ENCODE data around the gene LAD1. TPM values are rescaled to one million over a fixed set of nuclear protein-coding genes. Genes with fewer than 3 reads are reported as not detected.

The LAD1 gene
- total RNA-seq, 1 experiment from 2014 or later: not detected

DNA sequence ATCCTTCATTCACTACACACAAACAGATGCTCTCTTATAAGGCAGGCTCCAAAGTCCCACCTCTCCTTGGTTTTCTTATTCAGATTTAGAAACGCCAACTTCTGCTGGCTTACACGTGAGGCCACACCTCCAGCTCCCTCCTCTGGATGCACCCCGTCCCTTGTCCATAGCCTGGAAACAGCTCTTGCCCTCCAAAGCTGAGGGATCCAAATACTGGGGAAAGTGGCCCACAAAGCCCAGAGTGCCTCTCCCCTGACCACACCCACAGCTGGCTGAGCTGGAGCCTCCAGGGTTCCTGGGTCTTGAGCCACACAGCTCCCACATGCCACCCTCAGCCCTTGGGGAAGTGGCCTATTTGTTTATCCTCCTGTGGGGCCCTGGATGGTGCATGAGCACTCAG lies 4.5 kb downstream of the LAD1 start:
- DNase-seq (ENCODE audit: low read depth): no peak

DNA sequence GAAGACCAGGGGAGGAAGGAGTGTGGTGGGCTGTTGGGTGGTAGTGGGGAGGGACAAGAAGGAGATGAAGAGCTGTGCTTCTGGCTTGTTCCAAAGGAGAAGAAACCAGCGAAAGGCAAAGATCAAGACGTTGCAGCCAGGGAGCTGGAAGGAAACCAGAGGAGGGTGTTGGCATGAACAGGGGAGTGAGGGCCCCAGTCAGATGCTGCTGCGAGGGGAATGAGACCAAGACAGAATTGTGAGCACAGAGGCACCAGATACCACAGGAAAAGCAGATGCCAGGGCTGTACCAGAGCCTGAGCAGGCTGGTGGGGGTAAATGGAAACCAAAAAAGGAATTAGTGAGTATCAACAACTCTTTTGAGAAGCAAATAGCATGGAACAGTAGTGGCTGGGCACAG lies 6.0 kb downstream of the LAD1 start:
- no peak for DNase-seq (ENCODE audit: low read depth)

DNA sequence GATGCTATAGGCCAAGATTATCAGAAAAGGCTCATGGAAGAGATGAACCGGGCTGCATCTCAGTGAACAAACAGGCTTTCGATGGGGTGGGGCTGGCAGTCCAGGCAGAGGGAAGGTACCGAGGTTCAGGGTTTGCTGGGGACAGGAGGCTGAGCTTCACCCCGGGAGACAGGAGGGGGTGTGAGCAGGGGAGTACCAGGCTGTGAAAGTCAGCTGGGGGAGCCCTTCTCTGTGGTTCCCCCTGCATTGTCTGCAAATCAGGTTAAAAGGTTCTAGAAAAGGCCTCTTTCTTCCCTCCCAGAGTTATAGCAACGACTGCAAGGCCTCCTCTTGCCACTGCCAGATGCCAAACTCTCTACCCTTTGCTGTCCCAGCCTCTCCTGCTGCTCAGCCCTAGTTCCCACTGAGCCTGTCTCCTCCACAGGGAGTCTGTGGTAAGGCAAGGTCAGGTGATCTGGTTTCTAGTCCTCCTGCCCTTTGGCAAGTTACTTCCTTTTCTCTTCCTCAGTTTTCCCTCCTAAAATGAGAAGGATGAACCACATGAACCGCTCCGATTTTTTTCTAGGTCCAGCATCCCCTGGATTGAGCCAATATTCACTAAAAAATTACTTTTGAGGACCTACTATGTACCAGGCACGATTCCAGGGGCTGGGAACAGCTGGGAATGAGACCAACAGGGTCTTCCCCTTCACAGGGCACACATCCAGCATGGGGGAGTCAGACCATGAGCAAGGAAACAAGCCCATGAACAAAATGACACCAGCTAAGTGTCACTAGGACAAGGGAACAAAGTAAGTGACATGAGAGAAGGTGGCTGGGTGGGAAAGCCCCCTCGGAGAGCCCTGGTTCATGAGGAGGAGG lies 7.2 kb downstream of the LAD1 start:
- peak; percentile 40 for DNase-seq (ENCODE audit: low read depth)

DNA sequence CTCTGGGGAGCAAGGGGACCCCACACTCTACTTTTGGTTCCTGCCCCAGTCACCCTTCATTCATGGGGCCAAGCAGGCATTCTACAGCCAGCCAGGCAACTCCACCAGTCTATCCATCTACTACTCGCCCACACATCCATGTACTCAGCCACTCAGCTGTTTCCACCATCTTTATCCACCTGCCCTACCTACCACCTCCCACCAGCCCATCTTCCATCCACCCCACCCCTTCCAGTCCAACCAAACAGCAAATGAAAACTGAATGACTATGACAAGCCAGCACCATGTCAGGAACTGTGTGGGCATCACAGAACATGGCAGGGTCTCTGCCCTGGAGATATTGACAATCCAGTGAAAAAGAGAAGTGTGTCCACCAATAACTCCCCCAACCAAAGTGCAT lies 7.9 kb downstream of the LAD1 start:
- no peak for DNase-seq (ENCODE audit: low read depth)

DNA sequence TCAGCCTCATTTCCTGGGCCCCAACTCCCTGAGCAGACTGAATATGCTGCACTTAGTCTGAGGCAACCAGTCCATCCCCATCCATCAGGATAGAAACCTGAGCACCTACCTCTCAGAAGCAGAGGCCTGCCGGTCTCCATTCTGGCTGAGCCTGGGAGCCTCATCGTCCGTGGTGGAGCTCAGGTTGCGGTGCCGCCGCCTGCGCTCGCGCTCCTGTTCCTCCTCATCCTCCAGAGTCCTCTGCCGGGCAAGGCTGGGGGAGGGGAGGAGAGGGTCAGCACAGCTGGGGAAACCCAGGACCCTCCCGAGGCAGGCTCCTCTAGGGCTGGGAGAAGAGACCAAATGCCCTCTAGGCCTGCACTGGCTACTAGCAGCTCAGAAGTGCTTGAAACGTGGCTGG lies 10.1 kb downstream of the LAD1 start:
- no peak for DNase-seq (ENCODE audit: low read depth)

DNA sequence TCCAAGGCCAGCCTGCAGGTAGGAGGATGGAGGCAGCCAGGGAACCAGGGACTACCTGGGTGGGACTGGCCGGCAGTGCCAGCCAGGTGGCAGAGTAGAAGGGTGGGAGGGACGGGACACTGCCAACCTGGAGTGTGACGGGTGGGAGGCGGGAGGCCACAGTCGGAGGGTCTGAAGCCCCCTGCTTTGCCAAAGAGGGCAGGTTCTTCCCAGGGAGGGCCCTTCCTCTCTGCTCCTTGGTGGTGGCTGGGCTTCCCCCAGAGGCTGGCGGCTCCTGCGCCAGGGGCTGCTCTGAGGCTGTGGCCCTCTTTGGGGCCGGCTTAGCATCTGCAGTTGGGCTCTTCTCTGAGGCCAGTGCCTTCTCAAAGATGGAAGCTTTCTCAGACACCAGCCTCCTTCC lies 12.9 kb downstream of the LAD1 start:
- no peak for DNase-seq (ENCODE audit: low read depth)

DNA sequence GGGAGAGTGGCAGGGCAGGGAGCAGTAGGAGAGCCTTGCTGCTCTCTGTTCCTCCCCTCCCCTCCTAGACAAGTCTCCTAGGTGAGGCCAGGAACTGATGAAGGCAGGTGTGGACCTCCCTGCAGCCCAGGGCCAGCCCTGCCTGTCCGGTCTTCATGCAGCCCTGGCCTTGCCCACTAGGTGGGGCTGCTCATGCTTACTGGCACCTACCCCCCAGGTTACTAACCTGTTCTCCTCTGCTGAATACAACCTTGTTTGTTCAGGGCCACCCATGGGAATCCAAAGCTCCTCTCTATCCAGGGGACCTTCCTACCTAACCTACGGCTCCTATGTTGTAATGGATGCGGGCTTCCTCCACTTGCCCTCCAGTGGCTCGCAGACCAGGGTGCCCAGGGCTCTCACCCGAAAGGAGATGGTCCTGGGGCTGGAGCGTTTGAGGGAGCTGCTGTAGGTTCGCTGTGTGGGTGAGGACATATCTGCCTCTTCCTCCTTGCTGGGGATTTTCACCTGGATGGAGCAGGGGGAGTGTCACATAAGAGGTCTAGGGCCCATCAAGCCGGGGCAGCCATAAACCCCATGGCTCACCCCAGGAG lies 13.7 kb downstream of the LAD1 start:
- DNase-seq (ENCODE audit: low read depth): peak; percentile 38

DNA sequence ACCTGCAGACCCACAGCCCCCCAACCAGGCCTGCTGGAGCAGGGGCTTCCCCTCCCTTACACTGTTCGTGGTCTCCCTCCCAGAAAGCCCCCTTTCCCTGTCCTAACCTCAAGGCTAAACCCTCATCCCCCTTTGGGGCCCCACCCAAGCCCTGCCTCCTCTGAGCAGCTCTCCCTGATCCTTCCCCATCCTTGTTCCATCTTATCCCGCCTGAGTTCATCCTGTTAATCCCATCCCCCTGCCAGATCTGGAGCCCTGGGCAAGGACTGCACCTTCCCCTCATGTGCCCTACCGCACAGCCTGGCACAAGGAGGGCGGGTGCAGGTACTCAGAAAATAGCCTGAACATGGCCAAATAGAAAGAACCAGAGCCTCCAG lies 14.7 kb downstream of the LAD1 start:
- DNase-seq (ENCODE audit: low read depth): no peak

DNA sequence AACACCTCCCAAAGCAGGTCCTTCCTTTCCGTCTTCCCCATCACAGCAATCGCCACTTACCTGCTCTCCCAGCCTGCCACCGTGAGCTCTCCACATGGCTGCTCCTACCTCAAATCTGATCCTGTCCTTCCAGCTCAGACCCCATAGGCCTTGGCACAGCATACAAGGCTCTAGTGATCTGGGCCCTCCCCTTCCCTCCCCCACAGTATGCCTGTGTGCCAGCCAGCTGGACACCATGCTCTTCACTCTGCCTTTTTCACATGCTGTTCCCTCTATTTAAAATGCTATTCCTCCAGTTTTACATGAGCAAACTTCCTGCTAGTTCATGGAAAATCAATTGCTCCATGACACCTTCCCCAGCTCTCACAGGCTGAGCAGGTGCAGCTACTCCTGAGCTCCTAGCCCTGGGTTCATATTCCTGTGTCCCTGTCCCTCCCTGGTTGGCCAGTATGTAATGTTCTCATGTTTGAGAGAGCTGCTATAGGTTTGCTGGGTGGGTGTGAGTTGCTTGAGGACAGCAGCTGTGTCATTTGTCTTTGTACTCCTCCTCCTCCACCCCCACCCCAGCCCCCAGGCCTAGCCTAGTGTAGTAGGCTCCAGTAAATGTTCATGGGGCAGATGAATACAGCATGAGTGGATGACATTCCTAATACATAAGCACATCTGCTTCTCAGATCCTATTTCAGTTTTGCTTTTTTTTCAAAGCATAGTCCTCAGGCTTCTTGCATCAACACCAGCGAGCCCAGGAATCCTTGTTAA lies 15.3 kb downstream of the LAD1 start:
- DNase-seq (ENCODE audit: low read depth): peak; percentile 94

DNA sequence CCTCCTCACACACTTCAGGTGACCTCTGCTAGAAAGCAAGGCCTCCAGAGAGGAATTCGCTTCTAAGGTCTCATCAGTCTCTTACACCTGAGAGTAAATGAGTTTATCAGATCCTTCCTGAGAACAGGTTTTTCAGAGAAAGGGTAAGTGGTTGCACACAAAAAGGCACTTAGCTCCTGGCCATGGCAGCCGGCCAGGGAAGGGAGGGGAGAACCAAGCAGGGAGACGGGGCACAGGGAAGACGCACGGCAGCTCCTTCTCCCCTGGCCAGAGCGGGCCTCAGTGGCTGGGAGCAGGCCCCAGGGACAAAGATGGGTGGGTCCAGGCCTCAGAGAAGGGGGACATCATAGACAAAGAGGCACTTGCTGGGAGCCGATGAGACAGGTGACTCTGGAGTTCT lies 18.0 kb downstream of the LAD1 start:
- DNase-seq (ENCODE audit: low read depth): no peak

DNA sequence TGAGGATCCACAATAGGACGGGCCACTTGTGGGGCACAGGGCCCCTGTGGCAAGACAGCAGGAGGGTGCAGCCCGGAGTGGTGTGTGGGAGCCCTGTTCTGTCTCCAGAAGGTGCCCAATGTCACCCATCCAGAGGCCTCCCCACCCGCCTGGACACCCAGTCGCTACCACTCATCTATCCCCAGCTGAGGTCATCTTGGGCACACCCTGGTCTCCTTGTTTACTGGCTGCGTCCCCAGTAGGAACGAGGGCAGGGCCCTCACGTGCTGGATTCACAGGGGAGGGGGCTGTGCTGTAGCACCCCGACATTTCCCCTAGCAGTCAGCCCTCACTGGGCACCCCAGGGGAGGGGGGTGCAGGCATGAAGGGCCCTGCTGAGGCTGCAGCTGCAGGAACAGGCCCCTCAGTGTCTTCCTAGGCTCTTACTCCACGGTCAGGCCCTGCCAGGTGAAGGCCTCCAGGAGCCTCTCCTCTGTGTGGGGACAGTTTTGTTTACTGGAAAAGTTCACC lies 19.3 kb downstream of the LAD1 start:
- no peak for DNase-seq (ENCODE audit: low read depth)

DNA sequence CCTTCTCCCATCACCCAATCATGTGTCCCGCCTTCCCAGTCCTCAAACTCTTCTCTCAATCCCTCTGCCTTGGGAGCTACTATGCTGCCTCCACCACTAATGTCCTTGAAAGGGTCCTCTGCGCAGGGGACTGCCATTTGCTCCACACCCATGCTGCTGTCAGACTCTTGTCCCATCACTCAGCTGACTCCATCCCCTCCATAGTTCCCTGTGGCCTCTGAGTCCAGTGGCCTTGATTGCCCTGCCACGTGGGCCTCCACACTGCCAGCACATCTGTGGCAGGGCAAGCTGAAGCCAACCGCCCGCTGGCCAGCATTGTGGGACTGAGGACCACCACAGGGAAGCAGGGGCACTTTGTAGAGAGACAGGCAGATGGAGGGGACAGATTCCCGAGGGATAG lies 20.3 kb downstream of the LAD1 start:
- no peak for DNase-seq (ENCODE audit: low read depth)

DNA sequence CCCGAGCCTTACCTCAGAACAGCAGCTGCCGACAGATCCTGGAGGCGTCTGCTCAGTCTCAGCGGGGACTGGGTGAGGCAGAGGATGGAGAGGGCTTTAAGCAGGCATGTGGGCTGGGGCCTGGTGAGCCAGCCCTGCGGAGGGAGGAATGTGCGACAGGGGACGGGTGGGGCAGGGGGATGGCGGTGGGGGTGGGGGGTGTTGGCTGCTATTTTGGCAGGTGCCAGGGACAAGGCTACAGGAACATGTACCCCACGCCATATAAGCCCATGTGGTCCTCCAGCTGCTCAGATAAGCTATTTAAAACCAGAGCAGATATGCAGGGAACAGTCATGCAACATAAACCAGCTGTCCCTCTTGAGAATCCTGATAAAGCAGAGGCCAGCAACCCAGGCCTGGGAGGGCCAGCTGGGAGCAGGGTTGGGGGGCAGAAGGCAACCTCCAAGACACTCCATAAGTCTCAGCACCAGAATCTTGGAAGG lies 21.5 kb downstream of the LAD1 start, which contains the start of gene TNNT2:
TNNT2 (minus strand) TSS at position 70 of the 482 bp plus-strand sequence. CDS start 4,426 bp downstream, outside the sequence.
- no peak for DNase-seq (ENCODE audit: low read depth)

DNA sequence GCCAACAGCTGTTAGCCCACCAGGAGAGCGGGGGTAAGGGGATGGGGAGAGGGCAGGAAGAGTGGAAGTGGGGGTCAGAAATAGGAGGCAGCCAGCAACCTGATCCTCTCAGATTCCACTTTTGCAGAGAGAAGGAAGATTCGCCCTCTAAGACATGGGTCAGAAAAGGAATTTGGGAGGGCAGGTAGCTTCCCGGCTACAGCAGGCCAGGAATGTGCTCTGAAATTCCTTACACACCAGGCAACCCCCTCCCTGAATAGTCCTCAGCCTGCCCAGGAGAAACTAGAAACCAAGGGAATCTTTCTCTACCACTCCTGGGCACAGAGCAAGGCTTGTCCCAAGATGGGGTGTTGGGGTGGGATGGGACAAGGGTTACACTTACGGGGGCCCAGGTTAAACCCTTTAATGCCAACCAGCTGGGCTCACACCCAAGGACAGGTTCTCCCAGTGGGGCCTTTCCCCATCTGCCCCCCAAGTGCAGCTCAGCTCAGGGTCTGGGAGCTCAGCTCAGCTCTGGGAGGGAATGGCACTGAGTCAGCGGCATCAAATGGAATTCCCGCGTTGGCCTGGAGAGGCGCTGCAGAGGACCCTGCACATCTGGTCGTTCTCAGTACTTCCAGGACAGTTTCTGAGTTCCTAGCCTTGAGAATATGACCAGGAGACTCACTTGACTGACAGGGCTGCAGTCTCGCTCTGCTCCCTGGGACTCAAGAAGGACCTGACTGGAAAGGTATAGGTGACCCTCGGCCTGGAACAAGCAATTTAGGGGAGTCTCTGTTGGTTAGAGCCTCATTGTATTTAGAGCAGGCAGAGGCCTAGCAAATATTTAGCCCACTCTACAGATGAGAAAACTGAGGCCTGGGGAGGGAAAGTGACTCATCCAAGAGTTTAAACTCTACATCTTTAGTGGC lies 22.4 kb downstream of the LAD1 start:
- DNase-seq (ENCODE audit: low read depth): peak; percentile 67

DNA sequence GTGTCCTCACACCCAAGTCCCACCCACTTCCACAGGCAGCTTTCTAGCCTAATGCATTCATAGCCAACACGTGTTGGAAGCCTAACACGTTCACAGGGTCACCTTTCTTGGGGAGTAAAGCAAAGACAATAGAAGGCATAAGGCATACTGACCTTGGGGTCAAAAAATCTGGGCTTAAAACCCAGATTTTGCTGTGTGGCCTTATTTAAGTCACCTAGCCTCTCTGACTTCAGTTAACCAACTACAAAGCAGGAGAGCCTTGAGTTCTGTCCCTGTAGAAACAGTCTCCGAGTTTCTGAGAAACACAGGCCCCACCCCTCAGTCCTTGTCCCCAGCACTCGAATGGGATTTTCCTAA lies 23.0 kb downstream of the LAD1 start:
- DNase-seq (ENCODE audit: low read depth): no peak

DNA sequence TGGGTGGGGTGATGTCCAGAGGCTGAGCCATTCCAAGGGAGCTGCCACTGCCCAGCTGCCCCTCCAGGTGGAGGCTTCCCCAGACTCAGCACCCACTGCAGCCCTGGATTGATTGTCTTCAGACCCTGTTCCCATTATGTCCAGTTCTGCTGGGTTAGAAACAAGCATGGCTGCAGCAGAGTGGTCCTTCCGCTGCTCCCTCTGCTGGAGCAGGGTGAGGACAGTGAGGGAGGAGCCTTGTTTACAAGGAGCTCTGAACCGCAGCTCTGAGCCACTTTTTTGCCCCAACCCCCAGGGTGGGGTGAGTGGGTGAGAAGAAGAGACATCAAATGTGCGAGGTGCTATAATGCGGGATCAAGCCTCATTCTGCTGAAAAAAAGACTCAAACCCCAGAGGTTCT lies 24.0 kb downstream of the LAD1 start:
- no peak for DNase-seq (ENCODE audit: low read depth)

DNA sequence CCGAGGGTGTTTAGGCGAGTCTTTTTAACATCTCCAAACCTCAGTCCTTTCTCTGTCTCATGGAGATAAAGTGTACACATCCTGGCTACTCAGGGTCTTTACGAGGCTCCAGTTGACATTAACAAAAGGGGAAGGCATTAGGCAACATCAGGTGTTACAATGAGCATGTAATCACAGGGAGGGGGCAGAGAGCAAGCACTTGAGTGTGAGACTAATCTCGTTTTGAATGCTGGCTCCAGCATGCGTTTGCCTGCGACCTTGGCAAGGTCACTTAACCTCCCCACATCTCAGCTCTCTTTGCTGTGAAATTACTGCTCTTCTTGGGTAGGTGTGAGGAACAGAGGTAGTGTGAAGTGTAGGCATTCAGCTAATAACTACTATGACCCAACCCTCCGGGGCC lies 24.8 kb downstream of the LAD1 start:
- DNase-seq (ENCODE audit: low read depth): no peak

DNA sequence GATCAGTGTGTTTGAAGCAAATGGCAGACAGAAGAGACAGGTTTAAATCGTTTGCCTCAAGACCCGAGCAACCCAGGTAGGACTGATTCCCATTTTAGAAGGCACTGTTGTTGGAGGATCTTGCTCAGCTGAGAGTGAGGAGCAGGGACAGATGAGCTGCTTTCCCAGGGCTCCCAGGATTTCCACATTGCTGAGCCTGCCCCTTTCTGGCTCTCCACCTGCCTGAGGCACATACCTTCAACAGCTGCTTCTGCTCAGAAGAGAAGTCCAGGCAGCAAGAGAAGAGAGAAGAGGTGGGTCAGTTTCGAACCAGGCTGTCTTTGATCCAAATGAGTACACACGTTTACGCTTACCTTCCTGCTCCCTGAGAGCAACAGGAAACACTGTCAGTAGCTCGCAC lies 27.3 kb downstream of the LAD1 start:
- no peak for DNase-seq (ENCODE audit: low read depth)

DNA sequence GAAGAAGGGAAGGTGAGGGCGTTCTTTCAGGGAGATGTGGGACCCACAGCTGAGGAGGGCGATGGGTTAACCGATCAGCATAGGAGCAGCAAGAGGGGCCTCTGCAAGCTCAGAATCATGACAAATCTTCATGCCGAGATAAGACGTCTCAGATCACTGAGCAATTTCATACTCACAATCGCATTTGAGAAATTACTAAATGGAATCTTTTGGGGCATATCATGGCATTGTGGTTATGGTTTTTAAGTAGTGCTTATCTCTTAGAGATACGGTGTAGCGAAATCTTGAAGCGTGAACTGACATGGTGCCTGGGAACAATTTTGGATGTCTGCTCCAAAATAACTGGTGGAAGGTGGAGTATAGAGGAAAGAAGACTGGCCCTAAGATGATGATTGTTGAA lies 27.8 kb downstream of the LAD1 start:
- DNase-seq (ENCODE audit: low read depth): no peak

DNA sequence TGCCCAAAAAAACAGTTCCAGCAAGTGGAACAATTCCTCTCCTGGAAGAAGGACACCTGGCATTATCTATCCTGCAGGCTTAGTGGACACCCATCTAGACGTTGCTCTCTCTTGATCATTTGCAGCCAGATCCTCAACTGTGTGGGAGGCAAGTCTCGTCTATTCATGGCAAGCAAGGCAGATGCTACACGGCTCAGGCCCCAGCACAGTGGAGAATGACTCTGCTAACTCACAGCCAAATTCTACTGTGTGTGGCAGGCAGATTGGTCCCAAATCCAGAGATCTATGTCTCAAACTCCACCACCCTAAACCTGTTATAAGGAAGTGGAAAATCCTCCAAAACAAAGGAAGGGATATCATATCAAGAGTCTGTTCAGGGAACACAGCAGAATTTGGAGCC lies 28.6 kb downstream of the LAD1 start:
- no peak for DNase-seq (ENCODE audit: low read depth)

DNA sequence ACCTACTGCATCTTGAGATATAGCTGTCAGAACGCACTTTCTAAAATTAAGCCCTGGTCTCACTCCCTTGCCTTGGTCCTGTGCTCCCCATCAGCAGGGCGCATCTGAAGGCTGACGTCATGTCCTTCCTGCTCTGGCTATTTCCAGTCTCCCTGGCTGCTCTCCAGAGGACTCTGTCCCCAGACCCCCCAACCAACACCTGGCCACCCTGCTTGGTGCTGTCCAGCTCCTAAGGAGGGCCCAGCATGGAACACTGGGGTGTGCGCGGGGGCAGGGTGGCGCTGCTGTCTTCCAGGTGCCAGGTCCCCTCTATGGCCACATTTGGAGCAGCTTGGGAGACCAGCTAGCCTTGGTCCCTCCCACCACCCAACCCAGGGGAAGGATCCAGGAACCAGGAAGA lies 29.9 kb downstream of the LAD1 start:
- no peak for DNase-seq (ENCODE audit: low read depth)

Measured in HT1080 (cell line).